IPS-15b (cell line): Measurements from ENCODE around the gene ZNF610.
"Not testable (repeated sequence)": the region's sequence is repeated elsewhere in the genome, so short reads cannot be mapped to it uniquely, and the experiment has no call there.

Source experiments
- H3K27me3 ChIP-seq: one replicate; pipeline ENCODE4 v1.6.1; 2013; ENCODE audit warnings: low read length; ENCODE audit not compliant: control insufficient read depth, insufficient read depth
- H3K36me3 ChIP-seq: one replicate; pipeline ENCODE4 v1.6.1; 2013; ENCODE audit warnings: low read length; ENCODE audit not compliant: control insufficient read depth, insufficient read depth
- H3K4me1 ChIP-seq: one replicate; pipeline ENCODE4 v1.6.1; 2013; ENCODE audit warnings: mild to moderate bottlenecking, low read length; ENCODE audit not compliant: control insufficient read depth, insufficient read depth
- H3K4me3 ChIP-seq: one replicate; pipeline ENCODE4 v1.5.1; 2013; ENCODE audit warnings: low read depth, low read length
- H3K9ac ChIP-seq: one replicate; pipeline ENCODE4 v1.6.1; 2013; ENCODE audit warnings: low read depth, mild to moderate bottlenecking, low read length
- H3K9me3 ChIP-seq: one replicate; pipeline ENCODE4 v1.6.1; 2013; ENCODE audit warnings: mild to moderate bottlenecking, low read length; ENCODE audit not compliant: control insufficient read depth, insufficient read depth

The ZNF610 gene

DNA sequence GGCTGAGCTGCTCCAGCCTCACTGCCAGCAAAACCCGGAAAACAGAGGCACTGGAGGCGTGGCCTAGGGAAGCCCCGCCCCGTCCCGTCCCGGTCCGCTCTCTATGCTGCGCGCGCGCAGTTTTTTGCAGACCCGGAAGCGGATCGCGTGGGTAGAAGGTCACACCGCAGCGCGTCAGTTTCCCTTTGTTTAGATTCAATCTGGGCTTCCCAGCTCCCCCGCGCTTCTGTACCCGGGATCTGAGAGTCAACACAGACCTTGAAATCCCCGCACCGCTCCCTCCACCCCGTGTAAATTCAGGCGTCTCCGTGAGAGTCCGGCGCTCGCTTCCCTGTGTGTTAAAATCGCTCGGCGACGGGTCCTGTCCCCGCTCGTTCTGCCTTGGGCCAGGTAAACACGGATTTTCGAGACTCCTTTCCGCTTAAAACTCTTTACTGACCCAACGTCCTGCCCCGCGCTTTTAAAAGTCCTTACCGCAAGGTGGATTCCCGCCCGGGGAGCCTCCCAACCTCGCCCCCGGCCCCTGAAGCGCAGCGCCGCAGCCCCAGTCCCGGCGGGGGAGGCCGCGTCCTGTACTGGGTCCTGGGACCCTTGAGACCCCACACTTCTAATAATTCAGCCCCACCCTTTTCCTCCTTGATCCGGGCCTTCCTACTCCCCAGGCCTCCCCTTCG, at the start of gene ZNF610:
TSS of gene ZNF610 (plus strand) at position 127 of the 674 bp plus-strand sequence. CDS start 12,930 bp downstream, outside the sequence.
- Histone ChIP-seq H3K9me3 (peaks cover 6% of the 10 kb centered on the region), H3K9ac (peak within 1 kb of the TSS; percentile 89), H3K27me3 (no peaks in the 10 kb centered on the region), H3K4me1 (no peaks in the 10 kb centered on the region), H3K36me3 (no peaks in the 10 kb centered on the region), H3K4me3 (peak within 1 kb of the TSS; percentile 91)

DNA sequence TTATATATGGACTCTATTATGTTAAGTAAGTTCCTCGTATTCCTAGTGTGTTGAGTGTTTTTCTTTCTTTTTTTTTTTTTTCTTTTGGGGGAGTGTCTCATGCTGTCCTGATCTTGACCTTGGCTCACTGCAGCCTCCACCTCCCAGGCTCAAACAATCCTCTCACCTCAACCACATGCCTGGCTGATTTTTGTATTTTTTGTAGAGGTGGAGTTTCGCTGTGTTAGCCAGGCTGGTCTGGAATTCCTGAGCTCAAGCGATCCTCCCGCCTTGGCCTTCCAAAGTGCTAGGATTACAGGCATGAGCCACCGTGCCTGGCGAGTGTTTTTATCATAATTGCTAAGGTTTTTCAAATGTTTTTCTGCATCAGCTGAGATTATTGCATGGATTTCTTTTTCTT, 49.8 kb upstream of the ZNF610 start:
- Histone ChIP-seq H3K4me3 (no peak overlapping the region), H3K36me3 (peaks cover 42% of the 10 kb centered on the region), H3K9ac (no peak overlapping the region), H3K4me1 (no peaks in the 10 kb centered on the region), H3K9me3 (no peaks in the 10 kb centered on the region), H3K27me3 (no peaks in the 10 kb centered on the region)

- Histone ChIP-seq H3K4me1 (no peaks in the 10 kb centered on the region), H3K27me3 (no peaks in the 10 kb centered on the region), H3K9me3 (no peaks in the 10 kb centered on the region), H3K36me3 (peaks cover 16% of the 10 kb centered on the region), H3K4me3 (no peak overlapping the region), H3K9ac (no peak overlapping the region)
These were observed 44.3 kb upstream of the ZNF610 start for GRCh38 chr19:52291781-52292180.

GRCh38 chr19:52292946-52293345, 43.1 kb upstream of the ZNF610 start:
- H3K4me1 ChIP-seq, H3K27me3 ChIP-seq, H3K4me3 ChIP-seq, H3K9ac ChIP-seq, H3K9me3 ChIP-seq: not testable (repeated sequence)
- peaks cover 16% of the 10 kb centered on the region for H3K36me3 ChIP-seq

DNA sequence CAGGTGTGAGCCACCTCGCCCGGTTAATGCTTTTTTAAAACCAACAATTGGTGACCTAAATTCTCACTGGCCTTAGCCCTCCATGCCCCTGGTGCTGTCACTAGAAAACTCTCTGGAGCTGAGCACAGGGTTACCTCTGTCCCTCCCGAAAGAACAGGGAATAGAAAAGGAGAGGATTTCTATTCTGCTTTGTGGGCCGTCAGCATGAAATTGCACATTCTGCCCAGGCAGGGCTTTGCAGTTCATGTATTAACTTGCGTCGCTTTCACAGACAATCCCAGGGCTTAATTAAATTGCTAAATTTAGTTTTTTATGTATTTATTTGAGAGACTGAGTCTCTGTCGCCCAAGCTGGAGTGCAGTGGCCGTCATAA, 39.7 kb upstream of the ZNF610 start:
- H3K4me1 ChIP-seq: no peaks in the 10 kb centered on the region
- no peaks in the 10 kb centered on the region for H3K27me3 ChIP-seq
- H3K4me3 ChIP-seq: peak overlapping the region; percentile 66
- peaks cover 16% of the 10 kb centered on the region for H3K36me3 ChIP-seq
- H3K9me3 ChIP-seq: no peaks in the 10 kb centered on the region
- H3K9ac ChIP-seq: no peak overlapping the region

DNA sequence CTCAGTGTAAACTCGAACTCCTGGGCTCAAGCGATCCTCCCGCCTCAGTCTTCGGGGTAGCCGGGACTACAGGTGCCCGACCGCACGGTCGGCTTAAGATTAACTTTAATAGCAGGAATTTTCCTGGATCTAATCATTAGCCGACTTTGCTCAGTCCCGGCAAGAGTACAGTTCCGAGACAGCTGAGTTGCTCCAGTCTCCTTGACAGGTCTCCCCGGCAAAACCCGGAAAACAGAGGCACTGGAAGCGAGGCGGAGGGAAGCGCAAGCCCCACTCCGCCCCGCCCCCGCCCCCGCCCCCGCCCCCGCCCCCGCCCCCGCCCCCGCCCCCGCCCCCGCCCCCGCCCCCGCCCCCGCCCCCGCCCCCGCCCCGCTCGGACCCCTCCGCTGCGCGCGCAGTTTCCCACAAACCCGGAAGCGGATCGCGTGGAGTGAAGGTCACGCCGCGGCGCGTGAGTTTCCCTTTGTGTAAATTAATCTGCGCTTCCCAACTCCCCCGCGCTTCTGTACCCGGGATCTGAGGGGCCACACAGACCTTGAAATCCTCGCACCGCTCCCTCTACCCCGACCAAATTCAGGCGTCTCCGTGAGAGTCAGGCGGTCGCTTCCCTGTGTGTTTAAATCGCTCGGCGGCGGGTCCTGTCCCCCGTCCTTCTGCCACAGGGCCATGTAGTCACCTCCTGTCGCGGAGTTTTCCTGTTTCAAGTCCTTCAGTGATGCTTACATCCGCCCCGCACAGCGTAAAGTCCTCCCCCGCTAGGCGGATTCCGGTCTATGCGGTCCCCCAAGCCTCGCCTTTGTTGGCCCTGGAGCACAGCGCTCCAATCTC, 39.1 kb upstream of the ZNF610 start, which contains the start of gene ZNF480:
TSS of gene ZNF480 (plus strand) at position 397 of the 828 bp plus-strand sequence. CDS start 3,244 bp downstream, outside the sequence.
- Histone ChIP-seq H3K27me3 (no peaks in the 10 kb centered on the region), H3K36me3 (peaks cover 20% of the 10 kb centered on the region), H3K4me3 (peak within 1 kb of the TSS; percentile 86), H3K9ac (peak within 1 kb of the TSS; percentile 84), H3K9me3 (no peaks in the 10 kb centered on the region), H3K4me1 (no peaks in the 10 kb centered on the region)

DNA sequence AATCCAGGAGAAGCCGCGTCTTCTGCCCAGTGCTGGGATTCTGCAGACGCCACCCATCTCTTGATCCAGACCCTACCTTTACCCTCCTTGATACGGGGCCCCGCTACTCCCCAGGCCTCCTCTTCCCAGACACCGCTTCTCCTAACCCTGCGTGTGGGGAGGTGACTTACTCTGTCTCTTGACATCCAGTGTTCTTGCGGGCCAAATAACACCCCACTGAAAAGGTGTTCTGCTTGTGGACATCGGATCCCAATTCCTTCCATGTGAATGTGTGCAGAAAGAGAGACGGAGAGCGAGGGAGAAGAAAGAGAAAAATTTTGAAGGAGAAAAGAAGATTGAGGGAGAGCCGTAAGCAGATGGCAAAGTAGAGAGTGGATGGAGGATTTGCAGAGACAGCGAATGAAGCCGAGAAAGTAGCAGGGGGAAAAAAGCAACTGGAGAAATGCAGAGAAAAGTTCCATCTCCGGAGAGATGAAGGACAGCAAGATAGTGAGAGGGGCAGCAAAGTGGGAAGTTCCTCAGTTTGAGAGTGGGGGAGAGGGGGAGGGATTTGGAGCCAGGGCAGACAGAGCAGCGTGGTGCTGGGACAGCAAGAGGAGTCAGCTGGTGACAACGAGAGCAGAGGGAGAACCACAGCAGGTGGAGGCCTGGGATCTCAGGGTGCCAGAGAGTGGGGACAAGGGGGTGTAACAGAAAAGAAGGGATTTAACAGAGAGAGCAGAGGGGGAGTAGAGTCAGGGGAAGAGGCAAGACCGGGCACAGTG, 38.3 kb upstream of the ZNF610 start:
- Histone ChIP-seq H3K36me3 (peaks cover 26% of the 10 kb centered on the region), H3K27me3 (no peaks in the 10 kb centered on the region), H3K9ac (peak overlapping the region; percentile 84), H3K4me1 (no peaks in the 10 kb centered on the region), H3K9me3 (no peaks in the 10 kb centered on the region), H3K4me3 (peak overlapping the region; percentile 86)

DNA sequence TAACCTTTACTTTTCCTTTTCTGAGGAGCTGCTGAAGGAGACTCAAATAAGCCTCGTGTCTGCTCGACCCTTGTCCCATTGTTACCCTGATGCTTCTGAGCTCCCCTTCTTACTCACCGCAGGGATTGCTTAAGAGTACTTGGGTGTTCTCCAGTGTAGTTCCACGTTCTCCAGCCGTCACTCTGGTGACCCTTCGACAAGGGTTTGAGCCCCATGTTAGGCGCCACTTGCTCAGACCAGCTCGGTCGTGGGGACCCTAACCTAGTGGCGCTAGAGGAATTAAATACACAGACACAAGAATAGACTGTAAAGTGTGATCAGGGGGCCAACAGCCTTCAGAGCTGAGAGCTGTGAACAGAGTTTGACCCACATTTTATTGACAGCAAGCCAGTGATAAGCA, 28.8 kb upstream of the ZNF610 start:
- Histone ChIP-seq H3K36me3 (peaks cover 34% of the 10 kb centered on the region), H3K9ac (no peak overlapping the region), H3K4me3 (no peak overlapping the region), H3K27me3 (no peaks in the 10 kb centered on the region), H3K4me1 (no peaks in the 10 kb centered on the region), H3K9me3 (peaks cover 23% of the 10 kb centered on the region)

DNA sequence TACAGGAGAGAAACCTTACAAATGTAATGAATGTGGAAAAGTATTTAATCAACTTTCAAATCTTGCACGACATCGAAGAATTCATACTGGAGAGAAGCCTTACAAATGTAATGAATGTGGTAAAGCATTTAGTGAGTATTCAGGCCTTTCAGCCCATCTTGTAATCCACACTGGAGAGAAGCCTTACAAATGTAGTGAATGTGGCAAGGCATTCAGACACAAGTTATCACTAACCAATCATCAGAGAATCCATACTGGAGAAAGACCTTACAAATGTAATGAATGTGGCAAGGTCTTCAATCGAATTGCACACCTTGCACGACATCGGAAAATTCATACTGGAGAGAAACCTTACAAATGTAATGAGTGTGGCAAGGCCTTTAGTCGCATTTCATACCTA, 13.6 kb upstream of the ZNF610 start:
- H3K9me3 ChIP-seq: peaks cover 46% of the 10 kb centered on the region

DNA sequence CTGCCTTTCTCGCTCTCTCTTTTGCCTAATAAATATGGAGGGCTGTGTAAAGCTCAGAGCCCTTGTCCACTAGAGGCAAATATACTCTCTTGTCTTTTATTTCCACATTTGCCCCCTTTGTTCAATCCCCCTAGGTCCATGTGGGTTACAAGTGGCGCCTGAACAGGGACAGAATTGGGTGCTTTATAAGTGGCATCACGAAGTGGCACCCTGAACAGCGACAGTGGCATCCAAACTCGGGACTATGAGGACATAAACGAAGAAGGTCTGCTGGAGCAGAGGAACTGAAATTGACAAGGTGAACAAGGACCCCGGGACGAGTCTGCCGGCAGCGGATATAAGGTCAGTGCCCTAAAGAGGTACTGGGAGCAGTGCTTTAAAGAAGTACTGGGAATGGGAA, 4.3 kb upstream of the ZNF610 start:
- H3K4me3 ChIP-seq: no peak overlapping the region

More for the DNA sequence above, 13.6 kb upstream of the ZNF610 start:
- no peaks in the 10 kb centered on the region for H3K27me3 ChIP-seq
- peaks cover 32% of the 10 kb centered on the region for H3K36me3 ChIP-seq
- H3K4me3 ChIP-seq: no peak overlapping the region
- H3K9ac ChIP-seq: no peak overlapping the region
- H3K4me1 ChIP-seq: no peaks in the 10 kb centered on the region

DNA sequence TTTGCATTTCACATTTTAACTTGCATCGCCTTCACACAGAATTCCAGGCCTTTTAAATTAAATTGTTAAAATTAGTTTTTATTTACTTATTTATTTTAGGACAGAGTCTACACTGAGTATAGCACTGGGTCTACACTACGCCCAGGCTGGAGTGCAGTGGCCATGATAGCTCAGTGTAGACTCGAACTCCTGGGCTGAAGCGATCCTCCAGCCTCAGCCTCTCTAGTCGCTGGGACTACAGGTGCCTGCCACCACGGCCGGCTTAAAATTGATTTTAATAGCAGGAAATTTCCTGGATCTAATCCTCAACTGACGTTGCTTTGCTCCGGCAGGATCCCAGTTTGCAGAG, 301 bp upstream of the ZNF610 start:
- H3K4me1 ChIP-seq: no peaks in the 10 kb centered on the region
- H3K27me3 ChIP-seq: no peaks in the 10 kb centered on the region
- H3K36me3 ChIP-seq: no peaks in the 10 kb centered on the region
- H3K9ac ChIP-seq: peak overlapping the region; percentile 47
- peaks cover 9% of the 10 kb centered on the region for H3K9me3 ChIP-seq
- peak overlapping the region; percentile 91 for H3K4me3 ChIP-seq

More for the DNA sequence above, 4.3 kb upstream of the ZNF610 start:
- Histone ChIP-seq H3K4me1 (no peaks in the 10 kb centered on the region), H3K9me3 (peaks cover 9% of the 10 kb centered on the region), H3K36me3 (no peaks in the 10 kb centered on the region), H3K27me3 (no peaks in the 10 kb centered on the region), H3K9ac (no peak overlapping the region)
